Measurements from ENCODE around the gene TRIM74.
"Not testable (repeated sequence)": the region's sequence is repeated elsewhere in the genome, so short reads cannot be mapped to it uniquely, and the experiment has no call there.

DNA sequence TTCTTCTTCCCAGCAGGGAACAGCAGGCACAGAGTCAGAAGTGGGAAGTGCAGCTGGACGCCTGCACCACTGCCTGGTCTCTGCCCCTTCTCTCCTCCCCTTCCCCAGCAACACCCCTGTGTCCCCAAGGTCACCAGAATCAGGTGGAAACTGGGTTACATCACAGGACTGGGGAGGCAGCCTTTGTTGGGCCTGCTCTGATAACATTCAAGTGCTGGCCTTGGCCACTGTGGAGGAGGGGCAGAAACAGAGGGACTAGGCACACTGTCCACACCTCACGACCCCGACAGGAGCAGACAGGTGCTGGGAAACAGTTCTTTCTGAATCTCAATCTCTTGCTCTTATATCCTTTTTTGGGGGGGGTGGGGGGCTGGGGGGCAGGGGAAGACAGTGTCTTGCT is 2.4 kb downstream of the TRIM74 start:
- TF ChIP-seq, protein P1, sequence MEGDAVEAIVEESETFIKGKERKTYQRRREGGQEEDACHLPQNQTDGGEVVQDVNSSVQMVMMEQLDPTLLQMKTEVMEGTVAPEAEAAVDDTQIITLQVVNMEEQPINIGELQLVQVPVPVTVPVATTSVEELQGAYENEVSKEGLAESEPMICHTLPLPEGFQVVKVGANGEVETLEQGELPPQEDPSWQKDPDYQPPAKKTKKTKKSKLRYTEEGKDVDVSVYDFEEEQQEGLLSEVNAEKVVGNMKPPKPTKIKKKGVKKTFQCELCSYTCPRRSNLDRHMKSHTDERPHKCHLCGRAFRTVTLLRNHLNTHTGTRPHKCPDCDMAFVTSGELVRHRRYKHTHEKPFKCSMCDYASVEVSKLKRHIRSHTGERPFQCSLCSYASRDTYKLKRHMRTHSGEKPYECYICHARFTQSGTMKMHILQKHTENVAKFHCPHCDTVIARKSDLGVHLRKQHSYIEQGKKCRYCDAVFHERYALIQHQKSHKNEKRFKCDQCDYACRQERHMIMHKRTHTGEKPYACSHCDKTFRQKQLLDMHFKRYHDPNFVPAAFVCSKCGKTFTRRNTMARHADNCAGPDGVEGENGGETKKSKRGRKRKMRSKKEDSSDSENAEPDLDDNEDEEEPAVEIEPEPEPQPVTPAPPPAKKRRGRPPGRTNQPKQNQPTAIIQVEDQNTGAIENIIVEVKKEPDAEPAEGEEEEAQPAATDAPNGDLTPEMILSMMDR (IDR thresholded peaks at IDR 0.05; ENCODE audit: low read depth, low read length): not testable (repeated sequence)
- TF ChIP-seq EZH2phosphoT487 (IDR thresholded peaks at IDR 0.05; ENCODE audit: low read depth): not testable (repeated sequence)
